LNCaP clone FGC (cell line): ENCODE measurements around the gene PCBP3.

Experiments
- DNase-seq: peaks from one replicate; pipeline ENCODE4 v3.0.0-alpha.2; 2011; ENCODE audit warnings: low read depth
- H3K4me3 ChIP-seq: 2 replicates; pipeline ENCODE4 v1.5.1; 2011; ENCODE audit warnings: mild to moderate bottlenecking, low read depth, low read length, control low read depth
- TF ChIP-seq, protein P1 (sequence below): IDR thresholded peaks from 2 replicates; pipeline ENCODE4 v1.5.1; 2012; ENCODE audit warnings: mild to moderate bottlenecking; ENCODE audit not compliant: control insufficient read depth, insufficient read depth; ENCODE audit errors: extremely low read depth

The PCBP3 gene

DNA sequence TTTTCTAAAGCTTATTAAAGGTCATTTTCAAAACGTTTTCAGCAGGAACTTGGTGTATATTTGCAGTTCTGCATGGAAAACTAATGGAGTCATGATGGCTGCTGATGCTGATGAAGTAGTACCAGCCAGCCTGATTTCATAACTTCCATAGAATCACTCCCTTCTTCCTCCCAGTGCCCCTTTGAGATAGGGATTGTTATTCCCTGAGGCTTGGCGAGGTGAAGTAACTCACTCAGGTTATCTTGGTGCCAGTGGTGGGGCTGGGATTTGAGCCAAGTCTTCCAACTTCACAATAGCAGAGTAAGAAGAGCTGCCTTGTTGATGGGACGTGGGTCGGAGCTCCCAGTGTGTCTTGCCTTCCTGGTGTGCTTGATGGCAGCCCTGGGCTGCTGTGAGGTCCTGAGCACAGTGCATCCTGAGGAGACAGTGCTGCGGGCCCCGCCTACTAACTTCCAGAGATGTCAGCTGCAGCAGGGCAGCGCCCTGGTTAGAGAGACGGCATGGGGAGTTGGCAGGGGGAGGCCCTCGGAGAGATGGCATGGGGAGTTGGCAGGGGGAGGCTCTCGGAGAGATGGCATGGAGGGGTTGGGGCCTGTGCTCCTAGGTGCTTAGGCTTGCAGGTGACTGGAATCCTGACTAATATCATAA, 92.6 kb downstream of the PCBP3 start:
- TF ChIP-seq, protein P1, sequence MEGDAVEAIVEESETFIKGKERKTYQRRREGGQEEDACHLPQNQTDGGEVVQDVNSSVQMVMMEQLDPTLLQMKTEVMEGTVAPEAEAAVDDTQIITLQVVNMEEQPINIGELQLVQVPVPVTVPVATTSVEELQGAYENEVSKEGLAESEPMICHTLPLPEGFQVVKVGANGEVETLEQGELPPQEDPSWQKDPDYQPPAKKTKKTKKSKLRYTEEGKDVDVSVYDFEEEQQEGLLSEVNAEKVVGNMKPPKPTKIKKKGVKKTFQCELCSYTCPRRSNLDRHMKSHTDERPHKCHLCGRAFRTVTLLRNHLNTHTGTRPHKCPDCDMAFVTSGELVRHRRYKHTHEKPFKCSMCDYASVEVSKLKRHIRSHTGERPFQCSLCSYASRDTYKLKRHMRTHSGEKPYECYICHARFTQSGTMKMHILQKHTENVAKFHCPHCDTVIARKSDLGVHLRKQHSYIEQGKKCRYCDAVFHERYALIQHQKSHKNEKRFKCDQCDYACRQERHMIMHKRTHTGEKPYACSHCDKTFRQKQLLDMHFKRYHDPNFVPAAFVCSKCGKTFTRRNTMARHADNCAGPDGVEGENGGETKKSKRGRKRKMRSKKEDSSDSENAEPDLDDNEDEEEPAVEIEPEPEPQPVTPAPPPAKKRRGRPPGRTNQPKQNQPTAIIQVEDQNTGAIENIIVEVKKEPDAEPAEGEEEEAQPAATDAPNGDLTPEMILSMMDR: no peak

DNA sequence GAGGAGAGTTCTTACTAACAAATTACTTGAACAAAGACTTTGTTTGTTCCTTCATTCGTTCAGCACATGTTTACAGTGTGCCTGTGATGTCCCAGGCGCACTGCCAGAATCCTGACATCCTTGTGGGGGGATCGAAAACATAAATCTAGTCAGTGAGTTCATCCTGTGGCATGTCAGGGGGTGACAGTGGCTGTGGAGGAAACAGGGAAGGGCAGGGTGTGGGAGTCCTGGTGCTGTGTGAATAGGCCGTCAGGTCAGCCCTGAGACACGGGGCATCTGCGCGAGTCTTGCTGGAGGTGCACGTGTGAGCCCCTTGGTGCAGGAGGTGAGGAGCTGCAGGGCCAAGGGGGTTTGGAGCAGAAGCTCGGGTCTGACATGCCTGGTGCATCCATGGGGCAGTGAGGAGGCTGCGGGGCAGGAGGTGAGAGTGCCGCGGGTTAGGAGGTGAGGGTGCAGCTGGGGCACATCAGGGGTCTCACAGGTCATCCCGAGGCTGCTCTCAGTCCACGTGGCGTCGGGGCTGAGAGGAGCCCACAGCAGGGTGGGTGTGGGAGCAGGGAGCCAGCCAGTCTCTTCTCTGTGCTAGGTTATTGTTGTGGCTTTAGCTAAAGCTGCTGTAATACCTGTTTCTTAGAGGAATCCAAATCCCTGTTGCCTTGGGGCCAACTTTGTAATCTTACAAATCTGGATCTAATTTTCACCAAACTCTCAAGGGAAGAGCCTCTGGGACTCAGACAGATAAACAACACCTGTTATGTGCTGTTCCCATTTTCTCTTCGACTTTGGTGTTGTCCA, 93.4 kb downstream of the PCBP3 start:
- no peak overlapping the region for H3K4me3 ChIP-seq
- DNase-seq: no peak
- TF ChIP-seq, protein P1: no peak

More for the DNA sequence above, 92.6 kb downstream of the PCBP3 start:
- H3K4me3 ChIP-seq: no peak overlapping the region
- no peak for DNase-seq

DNA sequence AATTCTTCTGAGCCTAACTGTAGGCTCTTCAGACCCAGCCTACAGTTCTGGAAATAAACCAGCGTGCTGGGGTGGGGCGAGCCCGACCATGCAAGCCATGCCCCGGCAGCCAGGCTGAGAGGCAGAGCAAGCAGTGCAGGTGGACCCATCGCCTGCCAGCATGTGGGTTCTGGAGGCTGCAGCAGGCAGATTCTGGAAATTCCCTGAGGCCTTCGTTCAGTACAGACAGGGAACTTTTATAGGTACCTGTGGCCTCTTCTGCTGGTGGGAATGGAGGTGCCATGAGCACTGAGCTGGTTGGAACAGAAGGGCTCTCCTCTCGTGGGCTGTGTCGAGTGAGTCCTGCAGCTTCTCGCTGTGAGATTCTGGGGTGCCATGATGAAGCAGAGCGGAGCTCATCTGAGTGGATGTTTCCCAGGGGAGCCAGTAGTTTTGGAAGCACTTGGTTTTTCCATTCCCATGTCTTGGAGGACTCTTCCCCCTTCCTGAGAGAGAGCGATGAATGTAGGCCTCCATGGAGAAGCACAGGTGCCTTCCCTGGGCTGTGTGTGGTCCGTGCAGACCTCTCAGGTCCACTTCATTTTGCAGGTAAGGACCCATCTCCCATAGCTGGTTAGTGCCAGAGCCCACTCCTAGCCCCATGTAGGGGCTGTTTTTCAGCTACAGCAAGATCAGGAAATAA, 94.1 kb downstream of the PCBP3 start:
- TF ChIP-seq, protein P1: no peak
- no peak overlapping the region for H3K4me3 ChIP-seq
- no peak for DNase-seq

DNA sequence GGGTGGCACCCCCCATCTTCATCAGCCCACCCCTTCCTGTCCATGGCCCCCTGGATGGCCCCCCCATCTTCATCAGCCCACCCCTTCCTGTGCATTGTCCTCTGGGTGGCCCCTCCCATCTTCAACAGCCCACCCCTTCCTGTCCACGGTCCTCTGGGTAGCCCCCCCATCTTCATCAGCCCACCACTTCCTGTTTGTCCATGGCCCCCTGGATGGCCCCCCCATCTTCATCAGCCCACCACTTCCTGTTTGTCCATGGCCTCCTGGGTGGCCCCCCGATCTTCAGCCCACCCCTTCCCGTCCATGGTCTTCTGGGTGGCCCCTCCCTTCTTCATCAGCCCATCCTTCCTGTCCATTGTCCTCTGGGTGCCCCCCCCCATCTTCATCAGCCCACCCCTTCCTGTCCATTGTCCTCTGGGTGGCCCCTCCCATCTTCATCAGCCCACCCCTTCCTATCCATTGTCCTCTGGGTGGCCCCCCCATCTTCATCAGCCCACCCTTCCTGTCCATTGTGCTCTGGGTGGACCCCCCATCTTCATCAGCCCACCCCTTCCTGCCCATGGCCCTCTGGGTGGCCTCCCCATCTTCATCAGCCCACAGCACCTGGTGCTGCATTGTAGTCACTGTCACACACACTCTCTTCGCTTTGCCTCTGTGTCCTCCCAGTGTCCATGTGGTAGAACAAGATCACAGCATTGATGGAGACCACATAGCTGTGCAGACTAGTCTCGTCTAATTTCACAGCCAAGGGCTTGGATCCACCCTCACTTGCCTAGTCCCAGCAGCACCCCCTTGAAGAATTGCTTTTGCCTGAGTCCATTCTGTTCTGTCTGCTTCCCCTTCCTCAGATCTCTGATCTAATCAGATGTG, 95.9 kb downstream of the PCBP3 start:
- TF ChIP-seq, protein P1: no peak
- no peak overlapping the region for H3K4me3 ChIP-seq
- DNase-seq: no peak

DNA sequence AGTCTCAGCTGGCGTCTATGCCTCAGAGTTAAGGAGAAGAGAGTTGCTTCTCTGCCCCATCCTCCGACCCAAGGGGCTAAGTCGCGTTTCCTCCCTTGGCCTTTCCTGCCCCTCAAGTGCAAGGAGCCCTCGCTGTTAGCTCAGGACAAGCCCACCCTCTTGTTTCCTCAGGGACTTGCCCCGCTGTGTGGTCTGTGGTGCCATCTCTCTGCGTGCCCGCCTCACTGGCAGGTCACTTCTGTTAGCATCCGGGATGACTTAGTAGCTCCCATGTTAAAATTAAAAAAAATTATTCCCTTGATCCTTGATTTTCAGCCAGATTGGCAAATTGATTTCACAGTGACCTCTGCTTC, 96.5 kb downstream of the PCBP3 start:
- TF ChIP-seq, protein P1: no peak
- H3K4me3 ChIP-seq: no peak overlapping the region
- no peak for DNase-seq

DNA sequence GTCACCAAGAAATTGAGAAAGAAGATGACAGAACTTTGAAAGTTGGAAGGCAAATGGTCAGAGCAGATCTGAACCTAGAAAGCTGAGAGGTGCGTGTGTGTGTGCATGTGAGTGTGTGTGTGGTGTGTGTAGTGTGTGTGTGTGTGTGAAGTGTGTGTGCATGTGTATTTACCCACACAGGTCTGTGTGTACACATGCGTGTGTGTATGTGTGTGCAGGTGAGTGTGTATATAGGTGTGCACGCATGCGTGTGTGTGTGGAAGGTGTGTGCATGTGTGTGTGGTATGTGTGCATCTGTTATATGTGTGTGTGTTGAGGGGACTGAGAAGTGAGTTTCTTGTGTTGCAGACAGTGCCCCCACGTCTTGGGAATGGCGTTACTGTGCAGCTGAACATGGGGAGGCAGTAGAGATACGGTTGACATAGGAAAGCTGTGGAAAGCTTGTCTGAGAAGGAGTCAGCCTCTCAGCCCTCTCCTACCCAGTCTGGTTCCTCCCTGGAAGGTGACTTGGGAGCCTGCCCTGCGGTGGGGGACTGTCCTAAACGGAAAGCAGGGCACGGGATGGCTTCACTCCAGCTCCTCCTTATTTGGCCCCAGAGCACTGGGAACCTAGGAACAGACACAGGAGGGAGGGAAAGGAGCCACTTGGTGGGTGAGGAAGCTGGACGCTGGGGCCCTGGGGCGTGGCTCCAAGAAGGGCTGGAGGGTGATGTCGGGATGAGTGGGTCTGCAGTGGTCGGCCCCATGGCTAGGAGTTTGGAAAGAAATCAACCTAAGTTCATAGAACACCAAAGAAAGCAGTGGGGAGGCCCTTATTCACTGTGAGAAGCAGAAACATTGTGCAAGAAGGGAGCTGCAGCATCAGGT, 97.2 kb downstream of the PCBP3 start:
- no peak overlapping the region for H3K4me3 ChIP-seq
- TF ChIP-seq, protein P1: peak; percentile 7; the same call in 1 of the 2 replicates
- no peak for DNase-seq
